Neural progenitor cell (in vitro differentiated cells): ENCODE results near the gene GDF11. TPM values are rescaled to one million over a fixed set of nuclear protein-coding genes. Genes with fewer than 3 reads are reported as not detected.

Source experiments
- DNase-seq: peaks from one replicate; pipeline ENCODE4 v3.0.0-alpha.2; 2016; ENCODE audit warnings: low spot score
- H2AFZ ChIP-seq: fragments of 200-600 bp; sonication (generic); replicated peaks from 2 replicates; pipeline ENCODE4 v1.6.1; 2016; ENCODE audit warnings: antibody characterized with exemption
- H3F3A ChIP-seq: fragments of 200-600 bp; sonication (generic); 2 replicates; pipeline ENCODE4 v1.6.1; 2016; ENCODE audit warnings: antibody characterized with exemption, low read depth
- H3K27ac ChIP-seq: fragments of 200-600 bp; sonication (generic); 2 replicates; pipeline ENCODE4 v1.5.1; 2016; ENCODE audit warnings: mild to moderate bottlenecking
- H3K27me3 ChIP-seq: fragments of 200-600 bp; sonication (generic); 2 replicates; pipeline ENCODE4 v1.6.1; 2016; ENCODE audit warnings: mild to moderate bottlenecking, moderate library complexity
- H3K36me3 ChIP-seq: fragments of 200-600 bp; sonication (generic); 2 replicates; pipeline ENCODE4 v1.5.1; 2016
- H3K4me1 ChIP-seq: fragments of 200-600 bp; sonication (generic); 2 replicates; pipeline ENCODE4 v1.6.1; 2016; ENCODE audit warnings: mixed run types
- H3K4me2 ChIP-seq: fragments of 200-600 bp; sonication (generic); 2 replicates; pipeline ENCODE4 v1.6.1; 2016
- H3K4me3 ChIP-seq: fragments of 200-600 bp; sonication (generic); 2 replicates; pipeline ENCODE4 v1.5.1; 2016
- H3K79me2 ChIP-seq: fragments of 200-600 bp; sonication (generic); 2 replicates; pipeline ENCODE4 v1.6.1; 2016; ENCODE audit warnings: low read depth
- H3K9ac ChIP-seq: fragments of 200-600 bp; sonication (generic); 2 replicates; pipeline ENCODE4 v1.6.1; 2016
- H3K9me3 ChIP-seq: fragments of 200-600 bp; sonication (generic); 2 replicates; pipeline ENCODE4 v1.5.1; 2016; ENCODE audit warnings: low read depth
- H4K20me1 ChIP-seq: fragments of 200-600 bp; sonication (generic); 2 replicates; pipeline ENCODE4 v1.6.1; 2016; ENCODE audit warnings: low read depth
- H3K27ac Mint-ChIP-seq: 3 replicates; pipeline ENCODE4 v1.8.0; 2021; ENCODE audit warnings: mixed read lengths
- H3K27me3 Mint-ChIP-seq: 2 replicates; pipeline ENCODE4 v1.8.0; 2022; ENCODE audit warnings: low read depth, mild to moderate bottlenecking, inconsistent platforms, moderate library complexity, mixed read lengths; ENCODE audit not compliant: insufficient read depth
- H3K36me3 Mint-ChIP-seq: 3 replicates; pipeline ENCODE4 v1.8.0; 2021; ENCODE audit warnings: mixed read lengths
- H3K4me1 Mint-ChIP-seq: 3 replicates; pipeline ENCODE4 v1.8.0; 2021; ENCODE audit warnings: mixed read lengths
- H3K4me3 Mint-ChIP-seq: 3 replicates; pipeline ENCODE4 v1.8.0; 2021; ENCODE audit warnings: mild to moderate bottlenecking, moderate library complexity, mixed read lengths
- H3K9me3 Mint-ChIP-seq: 3 replicates; pipeline ENCODE4 v1.8.0; 2020; ENCODE audit warnings: mixed read lengths
- EZH2 ChIP-seq: fragments of 200-600 bp; sonication (generic); IDR thresholded peaks from 2 replicates; pipeline ENCODE4 v1.6.1; 2017; ENCODE audit warnings: antibody characterized with exemption, mild to moderate bottlenecking, moderate library complexity
- EZH2phosphoT487 ChIP-seq: fragments of 200-600 bp; sonication (generic); IDR thresholded peaks from 2 replicates; pipeline ENCODE4 v1.6.1; 2017; ENCODE audit warnings: antibody characterized with exemption
- total RNA-seq: library from RNA; depleted of rRNA; stranded (reverse); fragments of >200 nt; gene quantifications from 2 replicates; pipeline ENCODE4 v1.2.3, GENCODE V29; 2015; ENCODE audit warnings: low replicate concordance
- TF ChIP-seq, protein P1 (sequence below): fragments of 200-600 bp; sonication (generic); IDR thresholded peaks from 2 replicates; pipeline ENCODE4 v1.5.1; 2017; ENCODE audit warnings: antibody characterized with exemption, mild to moderate bottlenecking

GDF11 gene
- total RNA-seq, 1 donor from 2014 or later = 9.1 TPM

DNA sequence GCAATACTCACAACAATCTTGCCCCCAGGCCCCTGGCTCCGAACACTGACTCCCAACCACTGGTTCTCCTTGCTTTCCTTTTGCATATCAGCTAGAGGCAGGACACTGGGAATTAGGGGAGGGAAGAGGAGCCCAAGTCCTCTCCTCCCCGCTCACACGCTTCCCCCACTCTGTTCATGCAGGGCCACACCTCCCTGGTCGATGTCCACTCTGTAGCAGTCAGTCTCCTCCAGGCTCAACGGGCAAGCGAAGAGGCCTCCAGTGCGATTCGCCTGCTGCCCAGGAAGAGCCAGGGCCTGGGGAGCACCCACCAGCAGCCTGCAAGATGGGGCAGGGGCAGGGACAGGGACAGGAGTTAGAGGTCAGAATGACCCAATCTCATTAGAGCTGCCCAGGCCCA is 40.1 kb upstream of the GDF11 start:
- H3K4me1 Mint-ChIP-seq = peaks cover 36% of the 10 kb centered on the region
- Histone ChIP-seq H3K9ac (no peak overlapping the region), H3K4me1 (peaks cover 19% of the 10 kb centered on the region), H3K27me3 (no peaks in the 10 kb centered on the region), H2AFZ (no peak overlapping the region), H3K79me2 (peaks cover 38% of the 10 kb centered on the region), H3K4me2 (no peak overlapping the region), H3K36me3 (no peaks in the 10 kb centered on the region), H3K27ac (no peak overlapping the region), H3F3A (peaks cover 3% of the 10 kb centered on the region), H3K9me3 (no peaks in the 10 kb centered on the region), H3K4me3 (no peak overlapping the region), H4K20me1 (peaks cover 18% of the 10 kb centered on the region)
- TF ChIP-seq EZH2 (no peak), EZH2phosphoT487 (no peak)
- TF ChIP-seq, protein P1, sequence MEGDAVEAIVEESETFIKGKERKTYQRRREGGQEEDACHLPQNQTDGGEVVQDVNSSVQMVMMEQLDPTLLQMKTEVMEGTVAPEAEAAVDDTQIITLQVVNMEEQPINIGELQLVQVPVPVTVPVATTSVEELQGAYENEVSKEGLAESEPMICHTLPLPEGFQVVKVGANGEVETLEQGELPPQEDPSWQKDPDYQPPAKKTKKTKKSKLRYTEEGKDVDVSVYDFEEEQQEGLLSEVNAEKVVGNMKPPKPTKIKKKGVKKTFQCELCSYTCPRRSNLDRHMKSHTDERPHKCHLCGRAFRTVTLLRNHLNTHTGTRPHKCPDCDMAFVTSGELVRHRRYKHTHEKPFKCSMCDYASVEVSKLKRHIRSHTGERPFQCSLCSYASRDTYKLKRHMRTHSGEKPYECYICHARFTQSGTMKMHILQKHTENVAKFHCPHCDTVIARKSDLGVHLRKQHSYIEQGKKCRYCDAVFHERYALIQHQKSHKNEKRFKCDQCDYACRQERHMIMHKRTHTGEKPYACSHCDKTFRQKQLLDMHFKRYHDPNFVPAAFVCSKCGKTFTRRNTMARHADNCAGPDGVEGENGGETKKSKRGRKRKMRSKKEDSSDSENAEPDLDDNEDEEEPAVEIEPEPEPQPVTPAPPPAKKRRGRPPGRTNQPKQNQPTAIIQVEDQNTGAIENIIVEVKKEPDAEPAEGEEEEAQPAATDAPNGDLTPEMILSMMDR = no peak
- H3K36me3 Mint-ChIP-seq = peaks cover 11% of the 10 kb centered on the region
- no peaks in the 10 kb centered on the region for H3K9me3 Mint-ChIP-seq
- no peak overlapping the region for H3K27ac Mint-ChIP-seq
- H3K4me3 Mint-ChIP-seq = peak overlapping the region; percentile 5
- DNase-seq = no peak
- H3K27me3 Mint-ChIP-seq = peaks cover 7% of the 10 kb centered on the region

DNA sequence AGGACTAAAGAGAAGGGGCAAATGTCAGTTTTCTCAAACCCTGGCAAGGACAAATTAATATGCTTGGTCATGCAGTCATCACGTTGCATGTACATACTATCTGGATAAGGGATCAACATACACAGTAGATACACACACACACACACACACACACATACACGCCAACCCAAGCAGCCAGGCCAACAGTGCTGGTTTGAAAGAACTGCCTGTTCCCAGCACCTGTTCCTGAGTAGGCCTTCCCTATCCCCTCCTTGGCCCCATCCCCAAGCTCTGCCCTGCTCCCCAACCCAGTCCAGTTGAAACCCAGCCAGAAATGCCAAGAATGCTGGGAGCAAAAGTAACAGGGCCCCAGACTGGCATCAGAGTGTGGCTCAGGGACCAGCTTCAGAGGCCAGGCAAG is 39.6 kb upstream of the GDF11 start:
- H3K9me3 Mint-ChIP-seq = no peaks in the 10 kb centered on the region
- Histone ChIP-seq H3K27me3 (peaks cover under 1% of the 10 kb centered on the region), H3K4me1 (peaks cover 20% of the 10 kb centered on the region), H3K4me3 (no peak overlapping the region), H3K27ac (no peak overlapping the region), H3K79me2 (peaks cover 38% of the 10 kb centered on the region), H4K20me1 (peaks cover 18% of the 10 kb centered on the region), H3K9me3 (no peaks in the 10 kb centered on the region), H2AFZ (no peak overlapping the region), H3K4me2 (no peak overlapping the region), H3K36me3 (no peaks in the 10 kb centered on the region), H3K9ac (no peak overlapping the region), H3F3A (peaks cover 7% of the 10 kb centered on the region)
- no peak overlapping the region for H3K27ac Mint-ChIP-seq
- peaks cover 11% of the 10 kb centered on the region for H3K36me3 Mint-ChIP-seq
- peaks cover 7% of the 10 kb centered on the region for H3K27me3 Mint-ChIP-seq
- H3K4me1 Mint-ChIP-seq = peaks cover 39% of the 10 kb centered on the region
- no peak overlapping the region for H3K4me3 Mint-ChIP-seq
- TF ChIP-seq, protein P1 = no peak
- TF ChIP-seq EZH2 (no peak), EZH2phosphoT487 (no peak)
- DNase-seq = no peak

DNA sequence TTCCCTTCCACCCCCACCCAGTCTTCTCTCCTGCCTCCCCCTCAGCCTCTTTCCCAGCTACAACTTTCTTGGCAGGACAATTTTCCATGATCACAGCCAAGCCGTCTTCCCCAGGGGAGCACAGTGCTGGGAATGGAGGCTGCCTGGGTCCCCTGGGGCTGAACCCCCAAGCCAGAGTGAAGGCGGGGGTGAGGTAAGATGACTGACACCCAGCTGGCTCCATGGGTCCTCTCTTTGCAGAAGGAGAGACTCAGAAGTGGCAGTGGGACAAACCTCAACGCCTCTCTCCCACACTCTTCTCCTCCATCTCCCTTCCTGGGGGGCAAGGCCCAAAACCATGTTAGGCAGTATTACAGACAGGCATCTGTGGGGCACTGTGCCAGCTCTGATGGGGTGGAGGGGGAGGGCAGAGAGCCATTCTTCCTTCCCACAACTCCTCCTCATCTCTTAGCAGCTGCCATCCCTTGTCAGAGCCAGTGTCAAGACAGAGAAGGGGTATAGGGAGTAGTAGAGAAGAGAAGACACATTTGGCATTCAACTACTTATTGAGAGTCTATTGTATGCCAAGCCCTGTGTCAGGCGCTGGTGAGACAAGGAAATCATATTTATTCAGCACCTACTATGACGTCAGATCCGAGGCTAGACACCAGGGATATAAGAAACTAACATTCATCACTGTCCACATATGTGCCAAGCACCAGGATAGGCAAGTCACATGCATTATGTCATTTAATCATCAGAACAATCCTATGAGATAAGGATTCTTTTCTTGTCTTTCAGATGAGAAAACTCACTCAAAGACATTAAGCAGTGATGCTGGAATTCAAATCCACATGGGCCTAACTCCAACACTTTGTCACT is 38.8 kb upstream of the GDF11 start:
- DNase-seq = no peak
- H3K27ac Mint-ChIP-seq = peak overlapping the region; percentile 76
- peaks cover 29% of the 10 kb centered on the region for H3K4me1 ChIP-seq
- peaks cover 18% of the 10 kb centered on the region for H4K20me1 ChIP-seq
- H3K4me1 Mint-ChIP-seq = peaks cover 46% of the 10 kb centered on the region
- H3K79me2 ChIP-seq = peaks cover 38% of the 10 kb centered on the region
- no peaks in the 10 kb centered on the region for H3K9me3 ChIP-seq
- H2AFZ ChIP-seq = no peak overlapping the region
- H3K9ac ChIP-seq = no peak overlapping the region
- no peak overlapping the region for H3K27ac ChIP-seq
- peaks cover 7% of the 10 kb centered on the region for H3K27me3 Mint-ChIP-seq
- TF ChIP-seq EZH2 (no peak), EZH2phosphoT487 (no peak)
- TF ChIP-seq, protein P1 = no peak
- peaks cover 11% of the 10 kb centered on the region for H3K36me3 Mint-ChIP-seq
- H3K4me3 ChIP-seq = no peak overlapping the region
- no peaks in the 10 kb centered on the region for H3K36me3 ChIP-seq
- H3K27me3 ChIP-seq = peaks cover 9% of the 10 kb centered on the region
- peak overlapping the region; percentile 47 for H3K4me3 Mint-ChIP-seq
- peak overlapping the region; percentile 97 for H3K4me2 ChIP-seq
- no peaks in the 10 kb centered on the region for H3K9me3 Mint-ChIP-seq
- H3F3A ChIP-seq = peaks cover 14% of the 10 kb centered on the region
